Renal cortex interstitium (tissue), 11 donors: Measurements from ENCODE around the gene ALKBH1. TPM values are rescaled to one million over a fixed set of nuclear protein-coding genes. Genes with fewer than 3 reads are reported as not detected.
"Not testable (repeated sequence)": the region's sequence is repeated elsewhere in the genome, so short reads cannot be mapped to it uniquely, and the experiment has no call there.

ENCODE experiments used
- DNase-seq, 11 donors: peaks; one replicate each; pipeline ENCODE4 v3.0.0-alpha.2; 2013; ENCODE audit warnings: low read depth in 9 of 11, low spot score in 4 of 11; ENCODE audit errors: extremely low read depth in 1 of 11
- polyA plus RNA-seq, 3 donors: library from polyadenylated mRNA; unstranded; fragments of 120-200 nt; gene quantifications; one replicate each; pipeline ENCODE4 v1.2.1, GENCODE V29; 2013; ENCODE audit not compliant: insufficient read length in 3 of 3

ALKBH1 gene
- polyA plus RNA-seq, 3 donors, result 14.5 to 18.6 (median 17.3) TPM

DNA sequence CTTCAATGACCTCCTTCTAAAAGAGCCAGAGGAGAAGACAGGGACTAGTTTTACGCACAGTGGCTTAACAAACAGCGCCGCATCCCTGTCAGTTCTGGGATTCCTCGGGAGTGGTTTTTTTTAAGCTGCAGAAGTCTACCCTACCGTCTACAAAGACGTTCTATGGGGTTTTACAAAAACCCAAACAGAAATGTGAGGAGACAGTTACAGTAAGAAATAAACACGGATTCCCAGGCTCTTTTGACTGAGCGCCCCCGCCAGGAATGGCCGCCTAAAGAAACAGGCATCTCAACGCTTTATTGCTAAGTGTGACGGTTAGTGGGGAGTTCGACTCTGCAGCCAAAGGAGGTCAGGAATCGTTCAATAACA lies 484 bp downstream of the ALKBH1 start:
- DNase-seq, result peak in 7 of 11 donors; percentile 12 to 35 (median 17)

DNA sequence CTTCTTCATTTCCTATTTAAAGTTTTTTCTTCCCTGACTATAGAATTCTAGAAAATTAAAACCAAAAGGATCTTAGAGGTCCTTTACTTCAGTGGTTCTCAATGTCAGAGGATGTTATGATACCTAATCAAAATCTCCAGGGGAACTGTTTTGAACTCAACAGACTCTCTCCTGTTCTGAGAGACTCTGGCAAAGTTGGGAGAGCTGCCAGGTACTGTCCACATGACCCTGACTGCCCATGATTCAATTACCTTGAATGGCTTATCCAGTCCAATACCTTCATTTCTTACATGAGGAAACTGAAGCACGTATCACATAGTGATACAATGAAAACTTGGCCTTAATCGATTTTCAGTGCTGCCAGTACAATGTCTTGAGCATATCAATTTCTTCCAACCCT lies 16.6 kb downstream of the ALKBH1 start:
- DNase-seq, result no peak

DNA sequence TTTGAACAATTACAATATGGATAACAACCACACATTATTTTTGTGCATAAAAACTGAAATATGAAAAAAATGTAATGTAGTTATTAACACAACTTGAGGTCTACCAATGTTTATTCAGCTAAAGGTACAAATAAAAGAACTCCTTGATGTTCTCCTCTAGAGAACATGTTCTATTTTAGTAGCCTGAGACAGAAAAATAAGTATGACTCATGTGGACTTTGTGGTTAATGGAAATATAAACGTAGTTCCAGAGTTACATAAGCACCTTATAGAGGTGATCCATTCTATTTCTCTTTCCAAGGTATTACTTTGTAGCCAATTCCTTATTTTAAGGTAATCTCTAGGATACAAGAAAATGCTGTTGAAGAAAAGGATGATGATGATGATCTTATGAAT lies 25.7 kb downstream of the ALKBH1 start:
- DNase-seq, result no peak

- no peak for DNase-seq
Measured at GRCh38 chr14:77681196-77682157, 26.3 kb downstream of the ALKBH1 start.

GRCh38 chr14:77674931-77675330 lies 32.9 kb downstream of the ALKBH1 start:
- DNase-seq, result no peak

DNA sequence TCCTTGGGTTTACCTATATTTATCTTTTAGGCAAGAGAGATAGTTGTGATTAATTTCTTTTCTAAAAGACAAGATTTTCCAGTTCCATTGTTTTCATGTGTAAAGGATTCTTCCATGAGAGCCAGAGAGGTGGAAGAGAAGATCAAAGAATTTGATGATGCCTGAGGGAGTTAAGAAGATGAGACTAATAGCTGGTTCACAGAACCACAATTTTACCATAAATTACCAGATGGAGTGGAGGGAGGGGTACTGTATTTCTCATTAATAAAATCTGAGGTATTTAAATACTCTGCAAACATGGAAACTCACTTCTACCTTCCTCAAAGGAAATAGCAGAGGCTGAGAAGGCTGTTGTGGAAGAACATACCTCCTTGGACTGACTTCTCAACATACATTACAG lies 34.6 kb downstream of the ALKBH1 start:
- DNase-seq, result no peak

GRCh38 chr14:77667331-77667730 lies 40.5 kb downstream of the ALKBH1 start:
- no peak for DNase-seq

- DNase-seq, result no peak
Measured at GRCh38 chr14:77663293-77663692, 44.5 kb downstream of the ALKBH1 start.

- not testable (repeated sequence) for DNase-seq
Measured at GRCh38 chr14:77661562-77661961, 46.3 kb downstream of the ALKBH1 start.

GRCh38 chr14:77660754-77661153 lies 47.1 kb downstream of the ALKBH1 start:
- peak in 6 of 11 donors; percentile 15 to 57 (median 36) for DNase-seq

GRCh38 chr14:77659831-77660230 lies 48.0 kb downstream of the ALKBH1 start:
- DNase-seq, result no peak

DNA sequence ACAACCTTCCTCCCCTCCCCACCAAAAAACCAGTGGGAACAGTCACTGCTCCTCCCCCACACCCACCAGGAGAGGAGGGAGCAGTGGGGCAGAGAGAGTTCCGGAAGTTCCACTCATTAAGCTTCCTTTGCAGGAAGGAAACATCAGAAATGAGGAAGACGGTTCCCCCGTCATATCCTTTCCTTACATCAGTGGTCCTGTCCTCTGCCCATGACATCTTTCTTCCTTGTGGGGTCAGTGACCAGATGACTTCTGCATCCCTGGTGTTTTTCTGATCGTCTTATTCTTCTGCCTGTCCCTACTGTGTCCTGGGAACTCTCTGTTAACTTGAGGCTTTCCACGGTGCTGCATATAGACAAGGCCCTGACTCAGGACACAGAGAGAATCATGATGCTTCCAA lies 50.5 kb downstream of the ALKBH1 start:
- DNase-seq, result no peak

DNA sequence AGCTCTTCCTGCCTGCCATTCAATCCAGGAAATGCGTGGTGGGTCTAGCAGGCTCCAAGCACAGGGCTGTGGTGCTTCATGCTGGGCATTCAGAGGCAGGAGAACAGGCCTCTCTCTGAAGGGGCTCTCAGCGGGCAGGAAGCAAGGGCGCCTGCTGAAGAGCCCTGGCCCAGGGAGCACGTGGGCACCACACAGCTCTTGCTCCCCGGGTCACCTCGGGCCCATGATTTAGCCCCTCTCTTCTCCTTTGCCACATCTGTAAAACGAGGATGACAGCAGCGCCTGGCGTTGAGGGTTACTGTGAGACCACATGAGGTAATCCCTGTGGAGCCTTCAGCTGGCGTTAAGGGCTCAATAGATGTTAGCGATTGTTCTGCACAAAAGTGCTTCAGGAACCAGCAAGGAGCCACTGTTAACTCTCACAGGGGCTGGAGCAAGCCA lies 53.8 kb downstream of the ALKBH1 start:
- DNase-seq, result no peak

- no peak for DNase-seq
Measured at GRCh38 chr14:77649326-77649725, 58.5 kb downstream of the ALKBH1 start.

DNA sequence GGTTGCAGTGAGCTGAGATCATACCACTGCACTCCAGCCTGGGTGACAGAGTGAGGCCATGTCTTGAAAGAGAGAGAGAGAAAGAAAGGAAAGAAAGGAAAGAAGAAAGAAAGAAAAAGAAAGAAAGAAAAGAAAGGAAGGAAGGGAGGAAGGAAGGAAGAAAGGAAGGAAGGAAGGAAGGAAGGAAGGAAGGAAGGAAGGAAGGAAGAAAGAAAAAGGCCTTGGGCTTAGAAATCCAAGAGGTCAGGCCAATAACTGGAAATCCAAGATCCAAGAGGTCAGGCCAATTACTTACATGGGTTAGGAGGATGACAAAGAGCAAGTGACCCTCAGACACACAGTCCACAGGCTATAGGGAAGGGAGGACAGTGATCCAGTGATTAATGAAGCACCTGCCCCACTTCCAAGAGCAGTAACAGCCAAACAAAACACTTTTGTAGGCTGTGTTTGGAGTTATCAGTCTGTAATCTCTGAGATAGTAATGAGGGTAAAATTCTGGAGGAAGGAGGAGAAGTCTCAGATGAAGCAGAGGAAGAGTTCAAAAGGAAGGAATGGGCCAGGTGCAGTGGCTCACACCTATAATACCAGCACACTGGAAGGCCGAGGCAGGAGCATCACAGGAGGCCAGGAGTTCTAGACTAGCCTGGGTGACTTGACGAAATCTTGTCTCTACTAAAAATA lies 59.2 kb downstream of the ALKBH1 start:
- DNase-seq, result no peak

GRCh38 chr14:77647853-77648252 lies 60.0 kb downstream of the ALKBH1 start:
- no peak for DNase-seq

GRCh38 chr14:77646907-77647306 lies 60.9 kb downstream of the ALKBH1 start:
- no peak for DNase-seq

DNA sequence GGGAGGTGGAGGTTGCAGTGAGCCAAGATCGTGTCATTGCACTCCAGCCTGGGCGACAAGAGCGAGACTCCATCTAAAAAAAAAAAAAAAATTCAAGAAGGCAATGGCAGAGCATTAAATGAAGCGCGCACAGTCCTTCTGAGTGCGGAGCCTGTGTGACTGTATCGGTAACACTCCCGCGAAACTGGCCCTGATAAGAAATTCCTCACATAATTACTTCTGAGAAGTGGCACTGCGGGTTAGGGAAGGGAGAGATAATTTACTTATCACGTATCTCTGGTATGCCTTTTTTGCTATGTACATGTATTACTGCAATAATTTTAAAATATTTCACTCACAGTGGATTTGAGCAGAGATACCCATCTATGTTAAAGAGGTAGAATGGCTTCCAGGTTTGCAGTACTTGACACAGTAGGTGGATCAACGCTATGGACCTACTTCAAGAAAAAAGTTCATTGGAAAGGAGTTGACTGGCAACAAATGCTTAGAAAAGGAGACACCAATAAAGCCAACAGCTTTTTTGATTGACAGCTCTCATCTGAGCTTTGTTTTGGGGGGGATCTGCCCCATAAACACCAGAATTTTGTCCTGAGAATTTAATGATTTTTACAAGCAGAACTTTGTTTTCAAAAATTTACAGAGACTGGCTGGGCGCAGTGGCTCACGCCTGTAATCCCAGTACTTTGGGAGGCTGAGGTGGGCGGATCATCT lies 62.1 kb downstream of the ALKBH1 start:
- no peak for DNase-seq

GRCh38 chr14:77642407-77642806 lies 65.4 kb downstream of the ALKBH1 start:
- DNase-seq, result no peak
